GM18526 (cell line): ENCODE measurements around the gene LRRC46.

Experiments used
- POLR2A ChIP-seq: IDR thresholded peaks from 3 replicates; pipeline ENCODE4 v1.6.1; 2011; ENCODE audit not compliant: insufficient read length; ENCODE audit errors: extremely low read depth

LRRC46 gene

GRCh38 chr17:47852113-47852949 is 20.9 kb downstream of the LRRC46 start:
- TF ChIP-seq POLR2A, result no peak

- no peak for TF ChIP-seq POLR2A
Observed at GRCh38 chr17:47853616-47854015, 22.1 kb downstream of the LRRC46 start.

- TF ChIP-seq POLR2A, result no peak
Observed at GRCh38 chr17:47855737-47856136, 24.3 kb downstream of the LRRC46 start.

- TF ChIP-seq POLR2A, result no peak
Observed at GRCh38 chr17:47856830-47857229, 25.4 kb downstream of the LRRC46 start.

- no peak for TF ChIP-seq POLR2A
Observed at GRCh38 chr17:47857551-47858455, 26.3 kb downstream of the LRRC46 start.

- TF ChIP-seq POLR2A, result no peak
Observed at GRCh38 chr17:47860386-47860785, 28.9 kb downstream of the LRRC46 start.

GRCh38 chr17:47862621-47863440 is 31.4 kb downstream of the LRRC46 start:
- TF ChIP-seq POLR2A, result no peak

- TF ChIP-seq POLR2A, result no peak
Observed at GRCh38 chr17:47864791-47865216, 33.3 kb downstream of the LRRC46 start.

GRCh38 chr17:47866941-47867340 is 35.5 kb downstream of the LRRC46 start:
- TF ChIP-seq POLR2A, result no peak

- no peak for TF ChIP-seq POLR2A
Observed at GRCh38 chr17:47867813-47868533, 36.5 kb downstream of the LRRC46 start.

- no peak for TF ChIP-seq POLR2A
Observed at GRCh38 chr17:47869114-47869513, 37.6 kb downstream of the LRRC46 start.

GRCh38 chr17:47870056-47870455 is 38.6 kb downstream of the LRRC46 start:
- no peak for TF ChIP-seq POLR2A

- no peak for TF ChIP-seq POLR2A
Observed at GRCh38 chr17:47871048-47871447, 39.6 kb downstream of the LRRC46 start.

- TF ChIP-seq POLR2A, result no peak
Observed at GRCh38 chr17:47872019-47872650, 40.7 kb downstream of the LRRC46 start.
